Stomach smooth muscle (tissue), 2 donors: Measurements from ENCODE around the gene EXOC4.
"Not testable (repeated sequence)": the region's sequence is repeated elsewhere in the genome, so short reads cannot be mapped to it uniquely, and the experiment has no call there.

Experiments used
- H3K27ac ChIP-seq: one replicate; pipeline ENCODE4 v1.7.0; 2013; ENCODE audit warnings: mild to moderate bottlenecking, low read length, inconsistent platforms
- H3K27me3 ChIP-seq, 2 donors: one replicate each; pipeline ENCODE4 v1.7.0; 2013; ENCODE audit warnings: low read length in 2 of 2; ENCODE audit not compliant: insufficient read depth in 2 of 2, control insufficient read depth in 1 of 2
- H3K36me3 ChIP-seq, 2 donors: one replicate each; pipeline ENCODE4 v1.7.0; 2013; ENCODE audit warnings: low read length in 2 of 2; ENCODE audit not compliant: control insufficient read depth in 2 of 2, insufficient read depth in 2 of 2
- H3K4me1 ChIP-seq: one replicate; pipeline ENCODE4 v1.7.0; 2013; ENCODE audit warnings: low read length; ENCODE audit not compliant: control insufficient read depth, insufficient read depth
- H3K4me3 ChIP-seq, 2 donors: one replicate each; pipeline ENCODE4 v1.7.0; 2013; ENCODE audit warnings: low read length in 2 of 2
- H3K9ac ChIP-seq, 2 donors: one replicate each; pipeline ENCODE4 v1.7.0; 2013; ENCODE audit warnings: low read length in 2 of 2, mild to moderate bottlenecking in 1 of 2
- H3K9me3 ChIP-seq, 2 donors: one replicate each; pipeline ENCODE4 v1.7.0; 2013; ENCODE audit warnings: low read length in 2 of 2; ENCODE audit not compliant: control insufficient read depth in 2 of 2
- donor health status: healthy.
- donor health status: Pancreatic carcinoma.

EXOC4 gene

DNA sequence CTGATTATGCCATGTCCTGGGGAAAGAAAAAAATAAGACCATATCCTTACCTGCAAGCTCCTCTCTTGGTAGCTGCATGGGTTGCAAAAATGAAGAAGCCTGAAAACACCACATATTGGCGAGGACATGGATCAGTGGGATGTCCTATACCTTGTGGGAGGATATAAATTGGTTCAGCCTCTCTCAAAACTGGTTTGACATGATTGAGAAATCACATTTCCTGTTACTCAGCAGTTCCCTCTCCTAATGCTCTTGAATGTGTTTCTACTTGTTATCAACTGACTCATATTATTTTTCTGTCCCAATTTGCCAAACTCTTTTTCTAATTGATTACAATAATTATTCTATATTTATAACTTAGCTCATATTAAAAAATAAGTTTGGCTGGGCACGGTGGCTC, 380.2 kb downstream of the EXOC4 start:
- no peaks in the 10 kb centered on the region for H3K9me3 ChIP-seq
- no peaks in the 10 kb centered on the region for H3K27me3 ChIP-seq
- H3K36me3 ChIP-seq = no peaks in the 10 kb centered on the region
- no peak overlapping the region for H3K4me3 ChIP-seq
- no peak overlapping the region for H3K9ac ChIP-seq
- no peak overlapping the region for H3K27ac ChIP-seq
- no peaks in the 10 kb centered on the region for H3K4me1 ChIP-seq

DNA sequence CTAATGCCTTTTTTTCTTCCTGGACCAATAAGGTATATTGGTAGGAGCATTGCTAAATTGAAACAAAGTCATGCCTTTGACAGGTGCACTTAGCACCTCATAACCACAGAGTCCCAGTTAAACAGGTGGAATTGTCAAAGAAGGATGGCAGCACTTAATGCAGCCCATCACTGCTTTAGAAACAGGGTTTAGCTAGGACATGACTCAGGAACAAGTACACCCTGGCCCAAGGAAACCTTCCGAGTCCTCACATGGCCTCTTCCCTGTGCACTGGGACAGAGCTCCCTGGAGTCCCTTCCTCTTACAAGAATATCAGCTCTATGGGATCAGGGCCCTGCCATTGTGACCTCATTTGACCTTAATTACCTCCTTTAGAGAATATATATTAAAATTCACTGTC, 382.7 kb downstream of the EXOC4 start:
- no peak overlapping the region for H3K27ac ChIP-seq
- no peaks in the 10 kb centered on the region for H3K27me3 ChIP-seq
- H3K36me3 ChIP-seq = no peaks in the 10 kb centered on the region
- H3K4me1 ChIP-seq = no peaks in the 10 kb centered on the region
- no peak overlapping the region for H3K9ac ChIP-seq
- H3K9me3 ChIP-seq = no peaks in the 10 kb centered on the region
- no peak overlapping the region for H3K4me3 ChIP-seq

DNA sequence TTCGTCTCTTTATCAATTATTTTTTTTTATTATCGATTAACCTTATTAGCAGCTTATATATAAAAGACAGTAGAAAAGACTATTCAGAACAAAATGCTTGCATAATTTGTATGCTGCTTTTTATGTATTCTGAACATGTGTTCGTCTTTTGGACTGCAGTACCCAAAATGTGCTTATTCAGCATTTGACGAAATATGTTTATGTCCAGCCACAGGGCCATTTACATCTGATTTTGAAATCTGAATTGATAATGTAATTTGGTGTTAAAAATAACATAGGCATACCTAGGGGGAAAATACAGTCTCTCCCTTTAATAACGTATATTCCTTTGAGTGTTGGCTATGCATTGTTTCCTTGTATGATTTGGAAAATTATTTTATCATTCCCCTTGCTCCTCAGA, 386.0 kb downstream of the EXOC4 start:
- Histone ChIP-seq H3K9me3 (no peaks in the 10 kb centered on the region), H3K4me1 (no peaks in the 10 kb centered on the region), H3K9ac (no peak overlapping the region), H3K27ac (no peak overlapping the region), H3K27me3 (no peaks in the 10 kb centered on the region), H3K36me3 (no peaks in the 10 kb centered on the region), H3K4me3 (no peak overlapping the region)

DNA sequence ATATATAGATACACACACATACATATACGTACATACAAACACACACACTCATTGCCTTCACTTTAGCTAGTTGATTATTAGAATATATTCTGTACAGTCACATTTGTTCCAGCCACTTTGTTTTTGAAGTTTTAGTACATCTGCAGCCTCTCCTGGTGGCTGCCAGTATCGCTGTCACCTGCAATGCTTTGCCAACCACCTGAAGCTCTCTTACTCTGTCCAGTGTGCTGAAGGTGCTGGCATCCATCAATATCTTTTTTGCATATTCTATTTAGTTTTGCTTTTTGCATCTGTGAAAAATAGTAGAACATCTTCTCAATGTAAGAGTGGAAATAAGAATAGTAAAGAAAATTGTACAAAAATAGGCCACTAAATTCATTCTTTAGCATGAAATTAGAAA, 388.6 kb downstream of the EXOC4 start:
- no peak overlapping the region for H3K27ac ChIP-seq
- H3K4me3 ChIP-seq = no peak overlapping the region
- H3K4me1 ChIP-seq = no peaks in the 10 kb centered on the region
- H3K27me3 ChIP-seq = no peaks in the 10 kb centered on the region
- H3K9me3 ChIP-seq = peaks cover 0 to 4% of the 10 kb centered on the region in 2 donors
- H3K9ac ChIP-seq = no peak overlapping the region
- H3K36me3 ChIP-seq = no peaks in the 10 kb centered on the region

DNA sequence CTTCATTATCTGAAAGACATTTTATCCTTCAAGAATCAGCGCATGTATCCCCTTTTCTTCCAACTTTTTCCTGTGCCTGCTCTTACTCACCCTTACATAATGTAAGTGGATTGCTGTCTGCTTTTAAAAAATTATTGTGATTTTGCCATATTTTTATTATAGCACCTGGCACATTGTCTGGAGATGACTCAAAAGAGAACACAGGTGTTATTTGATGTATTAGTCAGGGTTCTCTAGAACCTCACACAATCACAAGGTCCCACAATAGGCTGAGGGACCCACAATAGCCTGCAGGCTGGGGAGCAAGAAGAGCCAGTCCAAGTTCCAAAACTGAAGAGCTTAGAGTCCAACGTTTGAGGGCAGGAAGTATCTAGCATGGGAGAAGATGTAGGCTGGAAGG, 390.0 kb downstream of the EXOC4 start:
- peaks cover 0 to 4% of the 10 kb centered on the region in 2 donors for H3K9me3 ChIP-seq
- H3K4me3 ChIP-seq = no peak overlapping the region
- no peaks in the 10 kb centered on the region for H3K36me3 ChIP-seq
- no peak overlapping the region for H3K9ac ChIP-seq
- H3K27me3 ChIP-seq = no peaks in the 10 kb centered on the region
- H3K4me1 ChIP-seq = no peaks in the 10 kb centered on the region
- no peak overlapping the region for H3K27ac ChIP-seq

DNA sequence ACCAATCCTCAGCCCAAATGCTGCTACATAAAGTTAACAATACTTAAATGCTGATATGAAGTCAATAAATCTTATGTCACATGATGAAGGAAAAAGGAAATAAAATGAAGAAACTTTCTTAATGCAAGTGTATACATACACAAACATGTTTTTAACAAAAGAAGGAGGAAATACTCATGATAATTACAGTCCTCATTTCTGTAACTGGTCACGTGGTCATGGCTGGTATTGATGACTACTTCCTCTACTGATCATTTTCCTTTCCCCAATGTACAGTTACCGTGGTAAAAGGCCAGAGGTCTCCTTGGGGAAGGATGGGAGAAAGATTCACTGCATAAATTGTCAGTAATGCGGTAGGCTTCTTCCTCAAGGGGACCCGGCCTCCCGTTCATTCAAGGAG, 390.8 kb downstream of the EXOC4 start:
- H3K27me3 ChIP-seq, H3K9ac ChIP-seq, H3K4me3 ChIP-seq: not testable (repeated sequence)

GRCh38 chr7:133645884-133646391, 393.1 kb downstream of the EXOC4 start:
- H3K27ac ChIP-seq = no peak overlapping the region

More for the DNA sequence above, 390.8 kb downstream of the EXOC4 start:
- H3K4me1 ChIP-seq, H3K27ac ChIP-seq, H3K9me3 ChIP-seq, H3K36me3 ChIP-seq: not testable (repeated sequence)

GRCh38 chr7:133646472-133647315, 393.8 kb downstream of the EXOC4 start:
- H3K36me3 ChIP-seq = no peaks in the 10 kb centered on the region
- H3K27ac ChIP-seq = no peak overlapping the region
- H3K27me3 ChIP-seq = no peaks in the 10 kb centered on the region
- no peak overlapping the region for H3K9ac ChIP-seq
- no peak overlapping the region for H3K4me3 ChIP-seq
- H3K9me3 ChIP-seq = peaks cover 0 to 4% of the 10 kb centered on the region in 2 donors
- H3K4me1 ChIP-seq = no peaks in the 10 kb centered on the region

More at GRCh38 chr7:133645884-133646391, 393.1 kb downstream of the EXOC4 start:
- H3K4me3 ChIP-seq = no peak overlapping the region
- H3K27me3 ChIP-seq = no peaks in the 10 kb centered on the region
- H3K9ac ChIP-seq = no peak overlapping the region
- peaks cover 0 to 4% of the 10 kb centered on the region in 2 donors for H3K9me3 ChIP-seq
- H3K4me1 ChIP-seq = no peaks in the 10 kb centered on the region
- H3K36me3 ChIP-seq = no peaks in the 10 kb centered on the region

DNA sequence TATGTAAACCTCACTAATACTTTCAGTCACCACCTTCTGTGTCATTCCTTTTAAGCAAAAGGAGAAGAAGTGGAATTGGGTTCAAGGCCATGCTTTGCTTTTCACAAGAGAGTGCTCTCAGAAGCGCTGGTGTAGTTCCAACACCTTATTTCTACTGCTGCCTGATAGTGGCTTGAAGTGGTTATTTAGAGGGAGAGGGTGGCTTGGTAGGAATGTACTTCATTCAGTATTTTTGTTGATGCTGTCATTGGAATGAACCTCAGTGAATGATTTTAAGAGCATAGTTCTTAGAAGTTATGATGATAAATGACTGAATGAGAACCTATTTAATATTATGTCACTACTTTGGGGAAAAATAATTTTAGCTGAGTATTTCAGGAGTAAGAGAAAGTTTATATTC, 396.7 kb downstream of the EXOC4 start:
- Histone ChIP-seq H3K4me1 (no peaks in the 10 kb centered on the region), H3K4me3 (no peak overlapping the region), H3K27me3 (no peaks in the 10 kb centered on the region), H3K27ac (no peak overlapping the region), H3K36me3 (no peaks in the 10 kb centered on the region), H3K9ac (no peak overlapping the region), H3K9me3 (peaks cover 0 to 2% of the 10 kb centered on the region in 2 donors)

DNA sequence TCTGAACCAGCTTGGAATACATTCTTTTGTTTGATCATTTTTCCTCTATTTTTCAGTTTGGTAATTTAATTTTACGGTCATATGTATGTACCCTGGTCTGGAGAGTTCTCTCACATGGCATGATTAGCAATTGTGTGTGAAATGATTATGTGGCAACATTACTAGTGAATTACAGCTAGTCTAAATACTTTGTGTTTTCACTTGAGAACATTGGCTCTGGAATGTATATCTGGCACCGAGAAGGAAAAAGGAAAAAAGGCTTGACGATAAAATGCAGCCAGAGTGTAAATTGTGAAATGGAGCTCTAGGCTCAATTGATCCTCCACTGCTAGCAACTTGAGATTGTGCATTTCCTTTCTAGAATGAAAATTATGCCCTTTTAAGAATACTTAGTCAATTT, 397.2 kb downstream of the EXOC4 start:
- no peak overlapping the region for H3K27ac ChIP-seq
- no peak overlapping the region for H3K4me3 ChIP-seq
- H3K36me3 ChIP-seq = no peaks in the 10 kb centered on the region
- no peaks in the 10 kb centered on the region for H3K4me1 ChIP-seq
- H3K9ac ChIP-seq = no peak overlapping the region
- no peaks in the 10 kb centered on the region for H3K27me3 ChIP-seq
- H3K9me3 ChIP-seq = no peaks in the 10 kb centered on the region
